HL-60 (cell line): ENCODE results near the gene ERRFI1.

Experiments
- DNase-seq, 2 experiments: peaks; one replicate each; pipeline ENCODE4 v3.0.0-alpha.2; 2010 to 2020; ENCODE audit warnings: low read depth in 1 of 2, low spot score in 1 of 2
- H3K27ac ChIP-seq: fragments of 250-450 bp; sonication (Bioruptor Pico); replicated peaks from 2 replicates; pipeline ENCODE4 v1.5.1; 2020; ENCODE audit warnings: mild to moderate bottlenecking, moderate library complexity
- H3K27me3 ChIP-seq: fragments of 250-450 bp; sonication (Bioruptor Pico); 2 replicates; pipeline ENCODE4 v1.5.1; 2021; ENCODE audit warnings: mild to moderate bottlenecking, moderate library complexity; ENCODE audit not compliant: insufficient read depth, poor library complexity, severe bottlenecking
- H3K4me3 ChIP-seq: replicated peaks from 2 replicates; pipeline ENCODE4 v1.5.1; 2011; ENCODE audit warnings: mild to moderate bottlenecking, control low read depth, low read length; ENCODE audit not compliant: insufficient read depth
- GABPA ChIP-seq: IDR thresholded peaks from 2 replicates; pipeline ENCODE4 v1.6.1; 2012; ENCODE audit warnings: low read depth
- POLR2AphosphoS5 ChIP-seq: IDR thresholded peaks from 2 replicates; pipeline ENCODE4 v1.6.1; 2012; ENCODE audit warnings: low read depth
- REST ChIP-seq: IDR thresholded peaks from 2 replicates; pipeline ENCODE4 v1.6.1; 2012; ENCODE audit warnings: low read depth; ENCODE audit not compliant: insufficient replicate concordance
- SPI1 ChIP-seq: IDR thresholded peaks from 2 replicates; pipeline ENCODE4 v1.6.1; 2012; ENCODE audit warnings: low read depth, mild to moderate bottlenecking, borderline replicate concordance
- TF ChIP-seq, protein P1 (sequence below): IDR thresholded peaks from one replicate; pipeline ENCODE4 v1.5.1; 2011; ENCODE audit warnings: low read length, control low read depth, inconsistent platforms; ENCODE audit not compliant: insufficient read depth

ERRFI1 gene

GRCh38 chr1:8022395-8023286 is 3.5 kb downstream of the ERRFI1 start:
- H3K4me3 ChIP-seq = no peak overlapping the region
- DNase-seq = no peak
- peaks cover 30% of the 10 kb centered on the region for H3K27me3 ChIP-seq
- H3K27ac ChIP-seq = no peak overlapping the region
- TF ChIP-seq SPI1 = no peak
- no peak for TF ChIP-seq GABPA
- TF ChIP-seq REST = no peak
- TF ChIP-seq, protein P1, sequence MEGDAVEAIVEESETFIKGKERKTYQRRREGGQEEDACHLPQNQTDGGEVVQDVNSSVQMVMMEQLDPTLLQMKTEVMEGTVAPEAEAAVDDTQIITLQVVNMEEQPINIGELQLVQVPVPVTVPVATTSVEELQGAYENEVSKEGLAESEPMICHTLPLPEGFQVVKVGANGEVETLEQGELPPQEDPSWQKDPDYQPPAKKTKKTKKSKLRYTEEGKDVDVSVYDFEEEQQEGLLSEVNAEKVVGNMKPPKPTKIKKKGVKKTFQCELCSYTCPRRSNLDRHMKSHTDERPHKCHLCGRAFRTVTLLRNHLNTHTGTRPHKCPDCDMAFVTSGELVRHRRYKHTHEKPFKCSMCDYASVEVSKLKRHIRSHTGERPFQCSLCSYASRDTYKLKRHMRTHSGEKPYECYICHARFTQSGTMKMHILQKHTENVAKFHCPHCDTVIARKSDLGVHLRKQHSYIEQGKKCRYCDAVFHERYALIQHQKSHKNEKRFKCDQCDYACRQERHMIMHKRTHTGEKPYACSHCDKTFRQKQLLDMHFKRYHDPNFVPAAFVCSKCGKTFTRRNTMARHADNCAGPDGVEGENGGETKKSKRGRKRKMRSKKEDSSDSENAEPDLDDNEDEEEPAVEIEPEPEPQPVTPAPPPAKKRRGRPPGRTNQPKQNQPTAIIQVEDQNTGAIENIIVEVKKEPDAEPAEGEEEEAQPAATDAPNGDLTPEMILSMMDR = no peak
- TF ChIP-seq POLR2AphosphoS5 = no peak

- no peak overlapping the region for H3K27ac ChIP-seq
- no peak for TF ChIP-seq POLR2AphosphoS5
- TF ChIP-seq SPI1 = no peak
- TF ChIP-seq GABPA = no peak
- TF ChIP-seq REST = no peak
- H3K4me3 ChIP-seq = no peak overlapping the region
- DNase-seq = no peak
- H3K27me3 ChIP-seq = peaks cover 29% of the 10 kb centered on the region
Measured at GRCh38 chr1:8021676-8022266, 4.3 kb downstream of the ERRFI1 start.

DNA sequence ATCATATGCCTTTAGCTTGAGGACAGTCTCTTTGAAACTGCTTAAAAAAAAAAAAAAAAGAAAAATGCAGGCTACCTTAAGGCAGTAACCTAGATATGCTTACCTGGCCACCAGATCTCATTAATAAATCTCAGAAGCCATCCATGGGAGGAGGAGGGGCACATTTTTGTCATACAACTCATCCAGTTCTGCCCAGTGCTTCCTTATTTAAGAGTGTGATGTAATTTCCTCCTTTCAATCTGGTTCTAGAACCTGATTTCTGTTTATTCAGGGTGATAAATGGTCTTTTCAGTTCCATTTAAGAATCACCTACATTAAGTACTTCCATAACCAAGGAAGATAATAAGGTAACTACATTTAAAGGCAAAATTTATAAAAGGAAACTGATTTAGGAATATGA is 6.1 kb downstream of the ERRFI1 start:
- peaks cover 19% of the 10 kb centered on the region for H3K27me3 ChIP-seq
- DNase-seq = peak in 1 of 2 experiments; percentile 7
- TF ChIP-seq GABPA (no peak), SPI1 (peak; percentile 3; the same call in 1 of the 2 replicates)
- TF ChIP-seq, protein P1 = no peak
- H3K27ac ChIP-seq = no peak overlapping the region
- H3K4me3 ChIP-seq = no peak overlapping the region

DNA sequence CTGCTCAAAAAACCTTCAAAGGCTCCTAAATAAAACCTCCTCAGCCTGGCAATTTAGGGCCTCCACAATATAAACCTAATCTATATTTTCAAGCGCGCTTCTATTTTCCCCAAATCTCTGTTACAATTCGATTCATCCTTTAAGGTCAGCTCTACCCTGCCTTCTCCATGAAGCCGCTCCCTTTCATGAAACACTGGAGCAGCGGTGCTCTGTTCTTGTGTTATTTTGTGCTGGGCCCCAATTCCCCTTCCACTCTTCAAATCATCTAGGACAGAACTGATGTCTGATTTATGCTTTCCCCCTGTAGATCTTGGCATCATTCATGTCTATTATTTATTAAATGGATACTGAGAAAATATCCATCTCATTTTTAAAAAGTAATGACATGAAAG is 6.9 kb downstream of the ERRFI1 start:
- no peak for DNase-seq
- Histone ChIP-seq H3K27me3 (peaks cover 10% of the 10 kb centered on the region), H3K27ac (no peak overlapping the region), H3K4me3 (no peak overlapping the region)
- TF ChIP-seq, protein P1 = no peak
- TF ChIP-seq POLR2AphosphoS5 = no peak
- TF ChIP-seq GABPA = no peak
- TF ChIP-seq SPI1 = no peak
- TF ChIP-seq REST = no peak
